ENCODE results near the gene SLAIN2.

GRCh38 chr4:48329976-48330375 lies 11.4 kb upstream of the SLAIN2 start:
- TF ChIP-seq EZH2 (IDR thresholded peaks at IDR 0.05; ENCODE audit: low read depth, unreplicated experiment) (no peak), JUNB (IDR thresholded peaks at IDR 0.05; ENCODE audit: unreplicated experiment) (no peak), NANOG (IDR thresholded peaks at IDR 0.05; ENCODE audit: borderline replicate concordance) (no peak), STAT1 (IDR thresholded peaks at IDR 0.05; ENCODE audit: unreplicated experiment) (no peak), REST (IDR thresholded peaks at IDR 0.05; ENCODE audit: unreplicated experiment) (no peak), EZH2phosphoT487 (IDR thresholded peaks at IDR 0.05; ENCODE audit: unreplicated experiment) (no peak), POLR2AphosphoS5 (IDR thresholded peaks at IDR 0.05; ENCODE audit: low read depth) (no peak), CREB1 (CRISPR knock-in tag; IDR thresholded peaks at IDR 0.05; ENCODE audit: low read depth) (no peak), ZNF331 (CRISPR knock-in tag; IDR thresholded peaks at IDR 0.05; ENCODE audit: low read depth) (no peak)
- TF ChIP-seq, protein P1, sequence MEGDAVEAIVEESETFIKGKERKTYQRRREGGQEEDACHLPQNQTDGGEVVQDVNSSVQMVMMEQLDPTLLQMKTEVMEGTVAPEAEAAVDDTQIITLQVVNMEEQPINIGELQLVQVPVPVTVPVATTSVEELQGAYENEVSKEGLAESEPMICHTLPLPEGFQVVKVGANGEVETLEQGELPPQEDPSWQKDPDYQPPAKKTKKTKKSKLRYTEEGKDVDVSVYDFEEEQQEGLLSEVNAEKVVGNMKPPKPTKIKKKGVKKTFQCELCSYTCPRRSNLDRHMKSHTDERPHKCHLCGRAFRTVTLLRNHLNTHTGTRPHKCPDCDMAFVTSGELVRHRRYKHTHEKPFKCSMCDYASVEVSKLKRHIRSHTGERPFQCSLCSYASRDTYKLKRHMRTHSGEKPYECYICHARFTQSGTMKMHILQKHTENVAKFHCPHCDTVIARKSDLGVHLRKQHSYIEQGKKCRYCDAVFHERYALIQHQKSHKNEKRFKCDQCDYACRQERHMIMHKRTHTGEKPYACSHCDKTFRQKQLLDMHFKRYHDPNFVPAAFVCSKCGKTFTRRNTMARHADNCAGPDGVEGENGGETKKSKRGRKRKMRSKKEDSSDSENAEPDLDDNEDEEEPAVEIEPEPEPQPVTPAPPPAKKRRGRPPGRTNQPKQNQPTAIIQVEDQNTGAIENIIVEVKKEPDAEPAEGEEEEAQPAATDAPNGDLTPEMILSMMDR (conservative IDR thresholded peaks at IDR 0.05; ENCODE audit: low read depth in 2 of 2) = no peak

All from GM23338 (cell line).